ENCODE results near the gene DNASE1L2. TPM values are rescaled to one million over a fixed set of nuclear protein-coding genes. Genes with fewer than 3 reads are reported as not detected.
"Not testable (repeated sequence)": the region's sequence is repeated elsewhere in the genome, so short reads cannot be mapped to it uniquely, and the experiment has no call there.

The DNASE1L2 gene
- total RNA-seq, 2 experiments from 2014 or later = 6.6 to 9.8 TPM

- intact Hi-C loops (cut with micrococcal nuclease; ENCODE audit: unreplicated experiment) = no loop called here
- Histone ChIP-seq H3K36me3 (ENCODE audit: insufficient read depth, low read length) (peaks cover 100% of the 10 kb centered on the region), H3K4me2 (ENCODE audit: low read length) (no peak overlapping the region), H2AFZ (ENCODE audit: low read length) (no peak overlapping the region), H3K4me1 (ENCODE audit: insufficient read depth, low read length, poor library complexity, severe bottlenecking) (no peaks in the 10 kb centered on the region), H3K9me3 (ENCODE audit: low read length) (no peaks in the 10 kb centered on the region), H3K4me3 (ENCODE audit: low read depth, low read length, poor library complexity, severe bottlenecking) (no peak overlapping the region), H4K20me1 (ENCODE audit: insufficient read depth, low read length) (0 out of 2 replicates have a peak, but pooled peaks cover 6% of the 10 kb centered on the region), H3K9me2 (ENCODE audit: insufficient read depth, low read length) (no peaks in the 10 kb centered on the region), H3K27ac (ENCODE audit: low read depth, low read length, poor library complexity, severe bottlenecking) (no peak overlapping the region), H3K79me2 (ENCODE audit: insufficient read depth, low read depth, low read length) (peaks cover 32% of the 10 kb centered on the region; the same call in 1 of the 2 replicates)
- no peak for DNase-seq (ENCODE audit: low spot score)
- POLR2A ChIA-PET = interaction anchor here (0.6 to 0.7 kb wide), 2 partner anchors 193 to 398 kb away, joined by 3 to 5 read pairs; no protein-coding TSS in a partner anchor
- TF ChIP-seq, protein P1, sequence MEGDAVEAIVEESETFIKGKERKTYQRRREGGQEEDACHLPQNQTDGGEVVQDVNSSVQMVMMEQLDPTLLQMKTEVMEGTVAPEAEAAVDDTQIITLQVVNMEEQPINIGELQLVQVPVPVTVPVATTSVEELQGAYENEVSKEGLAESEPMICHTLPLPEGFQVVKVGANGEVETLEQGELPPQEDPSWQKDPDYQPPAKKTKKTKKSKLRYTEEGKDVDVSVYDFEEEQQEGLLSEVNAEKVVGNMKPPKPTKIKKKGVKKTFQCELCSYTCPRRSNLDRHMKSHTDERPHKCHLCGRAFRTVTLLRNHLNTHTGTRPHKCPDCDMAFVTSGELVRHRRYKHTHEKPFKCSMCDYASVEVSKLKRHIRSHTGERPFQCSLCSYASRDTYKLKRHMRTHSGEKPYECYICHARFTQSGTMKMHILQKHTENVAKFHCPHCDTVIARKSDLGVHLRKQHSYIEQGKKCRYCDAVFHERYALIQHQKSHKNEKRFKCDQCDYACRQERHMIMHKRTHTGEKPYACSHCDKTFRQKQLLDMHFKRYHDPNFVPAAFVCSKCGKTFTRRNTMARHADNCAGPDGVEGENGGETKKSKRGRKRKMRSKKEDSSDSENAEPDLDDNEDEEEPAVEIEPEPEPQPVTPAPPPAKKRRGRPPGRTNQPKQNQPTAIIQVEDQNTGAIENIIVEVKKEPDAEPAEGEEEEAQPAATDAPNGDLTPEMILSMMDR (conservative IDR thresholded peaks at IDR 0.05; ENCODE audit: low read length) = no peak
- no peak for TF ChIP-seq EZH2phosphoT487 (IDR thresholded peaks at IDR 0.05; ENCODE audit: borderline replicate concordance, low read depth, low read length)
- no TSS peak for BruUV-seq (replicated peaks)
- CTCF ChIA-PET (ENCODE audit: unreplicated experiment) = no interaction called here
Observed at GRCh38 chr16:2257726-2258125, 21.5 kb downstream of the DNASE1L2 start.

DNA sequence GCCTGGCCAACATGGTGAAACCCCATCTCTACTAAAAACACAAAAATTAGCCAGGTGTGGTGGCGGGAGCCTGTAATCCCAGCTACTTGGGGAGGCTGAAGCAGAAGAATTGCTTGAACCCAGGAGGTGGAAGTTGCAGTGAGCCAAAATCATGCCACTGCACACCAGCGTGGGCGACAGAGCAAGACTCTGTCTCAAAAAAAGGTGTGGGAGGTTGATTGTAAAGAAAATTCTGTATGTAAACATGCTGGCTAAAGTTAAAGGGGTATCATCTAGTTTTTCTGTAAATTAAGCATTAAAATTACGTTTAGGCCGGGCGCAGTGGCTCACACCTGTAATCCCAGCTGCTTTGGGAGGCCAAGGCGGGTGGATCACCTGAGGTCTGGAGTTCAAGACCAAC, 22.3 kb downstream of the DNASE1L2 start:
- H4K20me1 ChIP-seq (ENCODE audit: insufficient read depth, low read length); intact Hi-C loops (cut with micrococcal nuclease; ENCODE audit: unreplicated experiment); H2AFZ ChIP-seq (ENCODE audit: low read length); H3K4me3 ChIP-seq (ENCODE audit: low read depth, low read length, poor library complexity, severe bottlenecking); CTCF ChIA-PET (ENCODE audit: unreplicated experiment); H3K9me3 ChIP-seq (ENCODE audit: low read length); BruUV-seq (replicated peaks); DNase-seq (ENCODE audit: low spot score); H3K4me1 ChIP-seq (ENCODE audit: insufficient read depth, low read length, poor library complexity, severe bottlenecking); H3K4me2 ChIP-seq (ENCODE audit: low read length); H3K9me2 ChIP-seq (ENCODE audit: insufficient read depth, low read length); H3K27ac ChIP-seq (ENCODE audit: low read depth, low read length, poor library complexity, severe bottlenecking): not testable (repeated sequence)
- POLR2A ChIA-PET = interaction anchor here (0.7 kb wide), 1 partner anchor 398 kb away, joined by 3 read pairs; no protein-coding TSS in a partner anchor
- peaks cover 100% of the 10 kb centered on the region for H3K36me3 ChIP-seq (ENCODE audit: insufficient read depth, low read length)
- H3K79me2 ChIP-seq (ENCODE audit: insufficient read depth, low read depth, low read length) = peaks cover 40% of the 10 kb centered on the region

- H3K79me2 ChIP-seq (ENCODE audit: insufficient read depth, low read depth, low read length) = peaks cover 57% of the 10 kb centered on the region
- H3K9me2 ChIP-seq (ENCODE audit: insufficient read depth, low read length) = no peaks in the 10 kb centered on the region
- H4K20me1 ChIP-seq (ENCODE audit: insufficient read depth, low read length) = peaks cover 21% of the 10 kb centered on the region
- ChIA-PET POLR2A (no interaction called here), CTCF (ENCODE audit: unreplicated experiment) (no interaction called here)
- H3K27ac ChIP-seq (ENCODE audit: low read depth, low read length, poor library complexity, severe bottlenecking) = no peak overlapping the region
- no peak overlapping the region for H3K4me2 ChIP-seq (ENCODE audit: low read length)
- no TSS peak for BruUV-seq (replicated peaks)
- intact Hi-C loops (cut with micrococcal nuclease; ENCODE audit: unreplicated experiment) = no loop called here
- peaks cover 4% of the 10 kb centered on the region for H3K4me1 ChIP-seq (ENCODE audit: insufficient read depth, low read length, poor library complexity, severe bottlenecking)
- H2AFZ ChIP-seq (ENCODE audit: low read length) = no peak overlapping the region
- H3K4me3 ChIP-seq (ENCODE audit: low read depth, low read length, poor library complexity, severe bottlenecking) = no peak overlapping the region
- no peaks in the 10 kb centered on the region for H3K9me3 ChIP-seq (ENCODE audit: low read length)
- no peak for DNase-seq (ENCODE audit: low spot score)
- TF ChIP-seq EZH2phosphoT487 (IDR thresholded peaks at IDR 0.05; ENCODE audit: borderline replicate concordance, low read depth, low read length) = no peak
- TF ChIP-seq, protein P1 (conservative IDR thresholded peaks at IDR 0.05; ENCODE audit: low read length) = no peak
- H3K36me3 ChIP-seq (ENCODE audit: insufficient read depth, low read length) = peaks cover 100% of the 10 kb centered on the region
Observed at GRCh38 chr16:2260250-2260649, 24.0 kb downstream of the DNASE1L2 start.

- H3K4me3 ChIP-seq (ENCODE audit: low read depth, low read length, poor library complexity, severe bottlenecking); intact Hi-C loops (cut with micrococcal nuclease; ENCODE audit: unreplicated experiment); DNase-seq (ENCODE audit: low spot score); H3K9me2 ChIP-seq (ENCODE audit: insufficient read depth, low read length); H3K9me3 ChIP-seq (ENCODE audit: low read length); POLR2A ChIA-PET; BruUV-seq (replicated peaks); CTCF ChIA-PET (ENCODE audit: unreplicated experiment); H3K27ac ChIP-seq (ENCODE audit: low read depth, low read length, poor library complexity, severe bottlenecking); H2AFZ ChIP-seq (ENCODE audit: low read length); H3K4me2 ChIP-seq (ENCODE audit: low read length): not testable (repeated sequence)
- Histone ChIP-seq H3K4me1 (ENCODE audit: insufficient read depth, low read length, poor library complexity, severe bottlenecking) (peaks cover 18% of the 10 kb centered on the region), H4K20me1 (ENCODE audit: insufficient read depth, low read length) (peaks cover 34% of the 10 kb centered on the region), H3K36me3 (ENCODE audit: insufficient read depth, low read length) (peaks cover 92% of the 10 kb centered on the region), H3K79me2 (ENCODE audit: insufficient read depth, low read depth, low read length) (peaks cover 79% of the 10 kb centered on the region)
Observed at GRCh38 chr16:2263026-2263425, 26.8 kb downstream of the DNASE1L2 start.

DNA sequence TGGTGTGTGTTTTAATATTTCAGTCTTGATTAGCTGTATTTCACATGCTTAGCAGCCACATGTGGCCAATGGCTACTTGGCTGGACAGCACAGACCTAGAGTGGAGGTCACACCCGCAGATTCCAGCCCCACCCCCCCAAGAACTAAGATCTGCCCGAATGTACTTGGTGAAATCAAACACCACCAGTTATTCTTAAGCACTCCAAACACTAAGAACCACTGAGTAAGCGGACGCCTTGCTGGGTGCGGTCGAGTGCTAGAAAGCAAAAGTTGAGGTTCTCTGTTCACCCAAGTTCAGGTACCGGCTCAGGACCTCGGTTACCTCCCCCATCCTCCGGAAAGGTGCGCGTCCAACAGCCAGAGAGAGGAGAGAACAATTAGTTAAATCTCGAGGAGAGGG, 30.6 kb downstream of the DNASE1L2 start:
- Histone ChIP-seq H3K4me3 (ENCODE audit: low read depth, low read length, poor library complexity, severe bottlenecking) (peak overlapping the region; percentile 80), H3K36me3 (ENCODE audit: insufficient read depth, low read length) (peaks cover 53% of the 10 kb centered on the region), H4K20me1 (ENCODE audit: insufficient read depth, low read length) (peaks cover 29% of the 10 kb centered on the region), H3K4me1 (ENCODE audit: insufficient read depth, low read length, poor library complexity, severe bottlenecking) (peaks cover 31% of the 10 kb centered on the region), H3K4me2 (ENCODE audit: low read length) (peak overlapping the region; percentile 78), H3K79me2 (ENCODE audit: insufficient read depth, low read depth, low read length) (peaks cover 64% of the 10 kb centered on the region)
- DNase-seq (ENCODE audit: low spot score); intact Hi-C loops (cut with micrococcal nuclease; ENCODE audit: unreplicated experiment); H3K9me2 ChIP-seq (ENCODE audit: insufficient read depth, low read length); H3K27ac ChIP-seq (ENCODE audit: low read depth, low read length, poor library complexity, severe bottlenecking); BruUV-seq (replicated peaks); POLR2A ChIA-PET; CTCF ChIA-PET (ENCODE audit: unreplicated experiment); H2AFZ ChIP-seq (ENCODE audit: low read length); H3K9me3 ChIP-seq (ENCODE audit: low read length): not testable (repeated sequence)

Data from OCI-LY7 (cell line).